Neural progenitor cell (in vitro differentiated cells): ENCODE data around the gene UBE3C.

ENCODE experiments used
- CTCF ChIP-seq: fragments of 200-600 bp; sonication (generic); IDR thresholded peaks from 2 replicates; pipeline ENCODE4 v1.5.1; 2017; ENCODE audit warnings: antibody characterized with exemption, mild to moderate bottlenecking
- EZH2 ChIP-seq: fragments of 200-600 bp; sonication (generic); IDR thresholded peaks from 2 replicates; pipeline ENCODE4 v1.6.1; 2017; ENCODE audit warnings: antibody characterized with exemption, mild to moderate bottlenecking, moderate library complexity
- EZH2phosphoT487 ChIP-seq: fragments of 200-600 bp; sonication (generic); IDR thresholded peaks from 2 replicates; pipeline ENCODE4 v1.6.1; 2017; ENCODE audit warnings: antibody characterized with exemption

GRCh38 chr7:157140511-157140905 is 1.8 kb downstream of the UBE3C start:
- no peak for TF ChIP-seq CTCF
- TF ChIP-seq EZH2: no peak
- TF ChIP-seq EZH2phosphoT487: no peak
